HL-60 (cell line): ENCODE measurements around the gene NPAS2.

Source experiments
- CTCF ChIP-seq: IDR thresholded peaks from one replicate; pipeline ENCODE4 v1.5.1; 2011; ENCODE audit warnings: low read length, control low read depth, inconsistent platforms; ENCODE audit not compliant: insufficient read depth
- SPI1 ChIP-seq: IDR thresholded peaks from 2 replicates; pipeline ENCODE4 v1.6.1; 2012; ENCODE audit warnings: low read depth, mild to moderate bottlenecking, borderline replicate concordance

- TF ChIP-seq SPI1, result no peak
- TF ChIP-seq CTCF, result no peak
Measured at GRCh38 chr2:100818606-100819369, 1.2 kb upstream of the NPAS2 start.
